GM21576 (cell line): ENCODE data around the gene STX19.

Experiments
- ATAC-seq: cut with Tn5 transposase; IDR thresholded peaks from one replicate; pipeline ENCODE4 v1.9.1; 2021; ENCODE audit warnings: mild to moderate bottlenecking, moderate library complexity; ENCODE audit not compliant: unreplicated experiment

Gene STX19

GRCh38 chr3:94036909-94037507 lies 8.6 kb upstream of the STX19 start:
- ATAC-seq = peak; percentile 88

- ATAC-seq = no peak
Measured at GRCh38 chr3:94026623-94027022, 1.8 kb downstream of the STX19 start.

GRCh38 chr3:94024385-94024784 lies 4.0 kb downstream of the STX19 start:
- ATAC-seq = no peak

- ATAC-seq = no peak
Measured at GRCh38 chr3:94020293-94020692, 8.1 kb downstream of the STX19 start.

GRCh38 chr3:94019659-94020058 lies 8.7 kb downstream of the STX19 start:
- ATAC-seq = no peak

GRCh38 chr3:94015025-94015424 lies 13.4 kb downstream of the STX19 start:
- ATAC-seq = no peak

GRCh38 chr3:94012185-94012584 lies 16.2 kb downstream of the STX19 start:
- ATAC-seq = no peak

- no peak for ATAC-seq
Measured at GRCh38 chr3:94011233-94011711, 17.1 kb downstream of the STX19 start.

GRCh38 chr3:94009608-94010007 lies 18.8 kb downstream of the STX19 start:
- no peak for ATAC-seq

GRCh38 chr3:94008253-94008652 lies 20.1 kb downstream of the STX19 start:
- ATAC-seq = no peak

GRCh38 chr3:94004301-94004910 lies 24.0 kb downstream of the STX19 start:
- peak; percentile 96 for ATAC-seq

GRCh38 chr3:94001827-94002495 lies 26.4 kb downstream of the STX19 start:
- no peak for ATAC-seq

- no peak for ATAC-seq
Measured at GRCh38 chr3:94001191-94001590, 27.2 kb downstream of the STX19 start.

GRCh38 chr3:93994056-93994455 lies 34.3 kb downstream of the STX19 start:
- no peak for ATAC-seq

GRCh38 chr3:93992207-93992606 lies 36.2 kb downstream of the STX19 start:
- ATAC-seq = no peak

- ATAC-seq = no peak
Measured at GRCh38 chr3:93991631-93992030, 36.8 kb downstream of the STX19 start.

GRCh38 chr3:93989241-93989640 lies 39.2 kb downstream of the STX19 start:
- ATAC-seq = no peak

GRCh38 chr3:93988764-93989163 lies 39.6 kb downstream of the STX19 start:
- ATAC-seq = no peak

- ATAC-seq = no peak
Measured at GRCh38 chr3:93988283-93988682, 40.1 kb downstream of the STX19 start.

GRCh38 chr3:93984618-93985017 lies 43.8 kb downstream of the STX19 start:
- ATAC-seq = no peak

GRCh38 chr3:93983408-93983807 lies 45.0 kb downstream of the STX19 start:
- no peak for ATAC-seq

- no peak for ATAC-seq
Measured at GRCh38 chr3:93981649-93982048, 46.7 kb downstream of the STX19 start.
